Loucy (cell line): ENCODE measurements around the gene RNASE8.

Experiments
- H2AFZ ChIP-seq: fragments of 200-600 bp; sonication (generic); 2 replicates; pipeline ENCODE4 v1.6.0; 2016; ENCODE audit warnings: antibody characterized with exemption, mild to moderate bottlenecking, low read length, moderate library complexity
- H3F3A ChIP-seq: fragments of 200-600 bp; 2 replicates; pipeline ENCODE4 v1.6.0; 2016; ENCODE audit warnings: antibody characterized with exemption, low read depth, mild to moderate bottlenecking
- H3K27me3 ChIP-seq: fragments of 200-600 bp; sonication (generic); 2 replicates; pipeline ENCODE4 v1.6.1; 2014; ENCODE audit warnings: low read length, mild to moderate bottlenecking; ENCODE audit not compliant: insufficient read depth, poor library complexity, severe bottlenecking
- H3K36me3 ChIP-seq: fragments of 200-600 bp; sonication (generic); 2 replicates; pipeline ENCODE4 v1.6.1; 2016; ENCODE audit warnings: low read length; ENCODE audit not compliant: insufficient read depth
- H3K4me1 ChIP-seq: fragments of 200-600 bp; sonication (generic); 2 replicates; pipeline ENCODE4 v1.5.1; 2014; ENCODE audit warnings: low read length, mild to moderate bottlenecking; ENCODE audit not compliant: insufficient read depth, poor library complexity, severe bottlenecking
- H3K4me2 ChIP-seq: fragments of 200-600 bp; sonication (generic); 2 replicates; pipeline ENCODE4 v1.6.0; 2014; ENCODE audit warnings: antibody characterized with exemption, low read length, low read depth, mild to moderate bottlenecking; ENCODE audit not compliant: poor library complexity, severe bottlenecking
- H3K4me3 ChIP-seq: fragments of 200-600 bp; sonication (generic); 2 replicates; pipeline ENCODE4 v1.5.1; 2014; ENCODE audit warnings: low read length, mild to moderate bottlenecking, mixed read lengths; ENCODE audit not compliant: poor library complexity, severe bottlenecking
- H3K79me2 ChIP-seq: fragments of 200-600 bp; sonication (generic); 2 replicates; pipeline ENCODE4 v1.6.1; 2014; ENCODE audit warnings: low read length; ENCODE audit not compliant: insufficient read depth
- H3K9ac ChIP-seq: fragments of 200-600 bp; sonication (generic); 2 replicates; pipeline ENCODE4 v1.6.0; 2014; ENCODE audit warnings: mild to moderate bottlenecking, low read depth, low read length, moderate library complexity; ENCODE audit not compliant: poor library complexity, severe bottlenecking
- H3K9me2 ChIP-seq: fragments of 200-600 bp; sonication (generic); replicated peaks from 2 replicates; pipeline ENCODE4 v1.6.1; 2016; ENCODE audit warnings: low read depth, low read length, mixed read lengths
- H3K9me3 ChIP-seq: fragments of 200-600 bp; sonication (generic); 2 replicates; pipeline ENCODE4 v1.6.1; 2014; ENCODE audit warnings: mild to moderate bottlenecking, antibody characterized with exemption, low read length, low read depth; ENCODE audit not compliant: insufficient read depth
- H4K20me1 ChIP-seq: fragments of 200-600 bp; sonication (generic); 2 replicates; pipeline ENCODE4 v1.6.0; 2014; ENCODE audit warnings: antibody characterized with exemption, low read length, mild to moderate bottlenecking; ENCODE audit not compliant: insufficient read depth, poor library complexity, severe bottlenecking
- EZH2phosphoT487 ChIP-seq: fragments of 200-600 bp; IDR thresholded peaks from 2 replicates; pipeline ENCODE4 v1.6.1; 2018; ENCODE audit warnings: antibody characterized with exemption, mild to moderate bottlenecking, moderate library complexity, borderline replicate concordance
- TF ChIP-seq, protein P1 (sequence below): fragments of 200-600 bp; sonication (generic); conservative IDR thresholded peaks from 2 replicates; pipeline ENCODE4 v1.5.1; 2014; ENCODE audit warnings: mild to moderate bottlenecking, antibody characterized with exemption, low read length

RNASE8 gene

GRCh38 chr14:21070083-21070609 lies 12.5 kb downstream of the RNASE8 start, which contains the start of gene ARHGEF40:
ARHGEF40 (plus strand) TSS chr14:21070304; CDS start chr14:21070397, 93 bp downstream.
- no peaks in the 10 kb centered on the region for H4K20me1 ChIP-seq
- no peaks in the 10 kb centered on the region for H3K9me3 ChIP-seq
- H3K36me3 ChIP-seq = no peaks in the 10 kb centered on the region
- peak within 1 kb of the TSS; percentile 95 for H3K4me3 ChIP-seq
- peak within 1 kb of the TSS; percentile 83 for H3K9ac ChIP-seq
- no peaks in the 10 kb centered on the region for H3K27me3 ChIP-seq
- H2AFZ ChIP-seq = peak within 1 kb of the TSS; percentile 90
- H3K4me1 ChIP-seq = peaks cover 32% of the 10 kb centered on the region
- H3K79me2 ChIP-seq = no peaks in the 10 kb centered on the region
- no peaks in the 10 kb centered on the region for H3K9me2 ChIP-seq
- no peak for TF ChIP-seq EZH2phosphoT487
- TF ChIP-seq, protein P1, sequence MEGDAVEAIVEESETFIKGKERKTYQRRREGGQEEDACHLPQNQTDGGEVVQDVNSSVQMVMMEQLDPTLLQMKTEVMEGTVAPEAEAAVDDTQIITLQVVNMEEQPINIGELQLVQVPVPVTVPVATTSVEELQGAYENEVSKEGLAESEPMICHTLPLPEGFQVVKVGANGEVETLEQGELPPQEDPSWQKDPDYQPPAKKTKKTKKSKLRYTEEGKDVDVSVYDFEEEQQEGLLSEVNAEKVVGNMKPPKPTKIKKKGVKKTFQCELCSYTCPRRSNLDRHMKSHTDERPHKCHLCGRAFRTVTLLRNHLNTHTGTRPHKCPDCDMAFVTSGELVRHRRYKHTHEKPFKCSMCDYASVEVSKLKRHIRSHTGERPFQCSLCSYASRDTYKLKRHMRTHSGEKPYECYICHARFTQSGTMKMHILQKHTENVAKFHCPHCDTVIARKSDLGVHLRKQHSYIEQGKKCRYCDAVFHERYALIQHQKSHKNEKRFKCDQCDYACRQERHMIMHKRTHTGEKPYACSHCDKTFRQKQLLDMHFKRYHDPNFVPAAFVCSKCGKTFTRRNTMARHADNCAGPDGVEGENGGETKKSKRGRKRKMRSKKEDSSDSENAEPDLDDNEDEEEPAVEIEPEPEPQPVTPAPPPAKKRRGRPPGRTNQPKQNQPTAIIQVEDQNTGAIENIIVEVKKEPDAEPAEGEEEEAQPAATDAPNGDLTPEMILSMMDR = no peak
- no peaks in the 10 kb centered on the region for H3F3A ChIP-seq
- peak within 1 kb of the TSS; percentile 96 for H3K4me2 ChIP-seq

DNA sequence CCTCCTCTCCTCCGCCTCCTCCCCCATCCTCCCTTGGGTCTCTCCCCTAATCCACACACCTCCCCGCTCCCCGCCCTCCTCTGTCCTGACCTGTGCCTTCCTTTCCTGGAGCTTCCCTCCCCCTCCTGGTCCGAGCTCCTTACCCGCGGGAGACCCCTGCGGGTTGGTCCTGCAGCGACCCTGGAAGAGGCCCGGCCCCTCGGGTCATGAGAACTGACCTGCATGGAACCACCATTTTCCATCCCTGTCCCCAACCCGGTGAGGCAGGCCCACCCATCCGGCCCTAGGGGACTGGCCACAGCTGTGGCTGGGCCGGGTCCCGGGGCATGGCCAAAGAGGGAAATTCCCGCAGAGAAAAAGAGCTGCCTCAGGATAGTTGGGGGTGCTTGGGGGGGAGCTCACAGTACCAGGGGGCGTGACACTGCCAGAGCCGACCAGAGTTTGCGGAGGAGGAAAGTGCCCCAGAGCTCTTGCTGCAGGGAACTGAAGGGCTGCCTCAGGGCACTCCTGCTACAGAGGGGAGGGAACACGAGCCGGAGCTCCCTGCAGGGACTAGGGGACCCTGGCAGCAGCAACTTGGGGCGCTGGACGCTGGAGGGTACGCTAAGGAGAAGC lies 13.1 kb downstream of the RNASE8 start:
- Histone ChIP-seq H3K36me3 (no peaks in the 10 kb centered on the region), H3F3A (no peaks in the 10 kb centered on the region), H3K9me2 (no peaks in the 10 kb centered on the region), H3K4me1 (peaks cover 32% of the 10 kb centered on the region), H3K4me3 (peak overlapping the region; percentile 95), H2AFZ (peak overlapping the region; percentile 82), H3K79me2 (no peaks in the 10 kb centered on the region), H3K9ac (peak overlapping the region; percentile 83), H3K9me3 (no peaks in the 10 kb centered on the region), H3K4me2 (peak overlapping the region; percentile 96), H4K20me1 (no peaks in the 10 kb centered on the region), H3K27me3 (no peaks in the 10 kb centered on the region)
- TF ChIP-seq EZH2phosphoT487 = no peak
- TF ChIP-seq, protein P1 = no peak

GRCh38 chr14:21071225-21072030 lies 13.8 kb downstream of the RNASE8 start:
- Histone ChIP-seq H3K9ac (peak overlapping the region; percentile 83), H3F3A (no peaks in the 10 kb centered on the region), H4K20me1 (no peaks in the 10 kb centered on the region), H3K4me1 (peaks cover 32% of the 10 kb centered on the region), H3K4me2 (peak overlapping the region; percentile 96), H3K79me2 (no peaks in the 10 kb centered on the region), H3K27me3 (no peaks in the 10 kb centered on the region), H3K4me3 (peak overlapping the region; percentile 95), H3K9me3 (no peaks in the 10 kb centered on the region), H3K36me3 (no peaks in the 10 kb centered on the region), H3K9me2 (no peaks in the 10 kb centered on the region), H2AFZ (peak overlapping the region; percentile 82)
- no peak for TF ChIP-seq EZH2phosphoT487
- TF ChIP-seq, protein P1 = no peak
